Upper lobe of left lung (tissue), 4 donors: ENCODE data around the gene ELOVL6.

Experiments used
- POLR2A ChIP-seq, 4 donors: fragments of 450-650 bp; IDR thresholded peaks; one replicate each; pipeline ENCODE4 v1.5.1; 2016 to 2017; ENCODE audit warnings: antibody characterized with exemption in 4 of 4, mild to moderate bottlenecking in 2 of 4
- TF ChIP-seq, protein P1 (sequence below), 6 experiments: fragments of 450-650 bp in 4 of 6; fragments of 200-600 bp in 2 of 6; sonication (generic) in 2 of 6; IDR thresholded peaks; one replicate each; pipeline ENCODE4 v1.5.1; 2016 to 2019; ENCODE audit warnings: antibody characterized with exemption in 6 of 6

DNA sequence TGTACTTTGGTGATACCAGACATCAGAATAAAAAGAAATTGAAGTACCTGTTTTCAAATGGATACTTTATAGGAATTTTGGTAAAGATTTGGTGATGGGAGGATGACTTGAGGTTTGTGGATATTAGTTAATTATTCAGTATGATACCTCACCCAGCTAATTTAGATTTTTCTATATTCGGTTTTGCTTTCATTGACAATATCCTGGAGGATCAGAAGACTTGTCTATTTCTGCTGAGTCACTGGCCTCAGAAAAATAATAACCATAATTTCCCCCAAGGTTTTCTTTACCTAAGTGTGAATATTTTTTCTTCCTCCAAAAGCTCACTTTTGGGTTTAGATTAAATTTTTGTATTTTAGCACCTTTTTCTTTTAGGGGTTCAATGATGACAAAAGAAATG, 185.5 kb downstream of the ELOVL6 start:
- TF ChIP-seq POLR2A (IDR thresholded peaks at IDR 0.05), result no peak
- TF ChIP-seq, protein P1, sequence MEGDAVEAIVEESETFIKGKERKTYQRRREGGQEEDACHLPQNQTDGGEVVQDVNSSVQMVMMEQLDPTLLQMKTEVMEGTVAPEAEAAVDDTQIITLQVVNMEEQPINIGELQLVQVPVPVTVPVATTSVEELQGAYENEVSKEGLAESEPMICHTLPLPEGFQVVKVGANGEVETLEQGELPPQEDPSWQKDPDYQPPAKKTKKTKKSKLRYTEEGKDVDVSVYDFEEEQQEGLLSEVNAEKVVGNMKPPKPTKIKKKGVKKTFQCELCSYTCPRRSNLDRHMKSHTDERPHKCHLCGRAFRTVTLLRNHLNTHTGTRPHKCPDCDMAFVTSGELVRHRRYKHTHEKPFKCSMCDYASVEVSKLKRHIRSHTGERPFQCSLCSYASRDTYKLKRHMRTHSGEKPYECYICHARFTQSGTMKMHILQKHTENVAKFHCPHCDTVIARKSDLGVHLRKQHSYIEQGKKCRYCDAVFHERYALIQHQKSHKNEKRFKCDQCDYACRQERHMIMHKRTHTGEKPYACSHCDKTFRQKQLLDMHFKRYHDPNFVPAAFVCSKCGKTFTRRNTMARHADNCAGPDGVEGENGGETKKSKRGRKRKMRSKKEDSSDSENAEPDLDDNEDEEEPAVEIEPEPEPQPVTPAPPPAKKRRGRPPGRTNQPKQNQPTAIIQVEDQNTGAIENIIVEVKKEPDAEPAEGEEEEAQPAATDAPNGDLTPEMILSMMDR (IDR thresholded peaks at IDR 0.05), result no peak
